Activated T-helper 1 cell treated with anti-CD3 and anti-CD28 coated beads, Interleukin-2, amount 50 U/mL, for 16 hours (primary cell): ENCODE results near the gene TAS2R20.

Source experiments
- DNase-seq, 2 donors: peaks; one replicate each; pipeline ENCODE4 v3.0.0-alpha.2; 2020; ENCODE audit warnings: low read depth in 1 of 2, low spot score in 1 of 2

The TAS2R20 gene

GRCh38 chr12:10960211-10960610, 37.9 kb downstream of the TAS2R20 start:
- DNase-seq = no peak

DNA sequence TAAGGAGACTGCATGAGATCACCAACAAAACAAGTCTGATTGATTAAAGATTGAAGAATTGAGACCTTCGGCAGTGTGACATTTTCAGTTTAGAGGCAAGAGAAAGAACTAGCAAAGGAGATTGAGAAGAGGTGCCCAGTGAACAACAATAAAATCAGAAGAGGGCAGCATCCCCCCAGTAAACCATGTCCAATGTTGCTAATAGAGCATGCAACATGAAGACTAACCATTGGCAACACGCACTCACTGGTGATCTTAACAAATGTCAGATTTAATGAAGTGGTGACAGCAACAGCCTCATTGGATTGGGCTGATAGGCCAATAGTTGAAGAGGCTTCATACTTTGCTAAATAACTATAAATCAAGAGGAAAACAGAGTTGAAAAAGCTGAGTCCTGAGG, 38.3 kb downstream of the TAS2R20 start:
- DNase-seq = no peak

- no peak for DNase-seq
Observed at GRCh38 chr12:10957741-10958140, 40.4 kb downstream of the TAS2R20 start.

DNA sequence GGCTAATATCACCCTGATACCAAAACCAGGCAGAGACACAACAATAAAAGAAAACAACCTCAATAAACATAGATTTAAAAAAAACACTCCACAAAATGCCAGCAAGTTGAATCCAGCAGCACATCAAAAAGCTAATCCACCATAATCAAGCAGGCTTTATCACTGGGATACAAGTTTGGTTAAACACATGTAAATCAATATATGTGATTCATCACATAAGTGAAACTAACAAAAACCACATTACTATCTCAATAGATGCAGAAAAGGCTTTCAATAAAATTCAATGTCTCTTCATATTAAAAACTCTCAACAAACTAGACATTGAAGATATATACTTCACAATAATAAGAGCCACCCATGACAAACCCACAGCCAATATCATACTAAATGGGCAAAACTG, 42.0 kb downstream of the TAS2R20 start:
- no peak for DNase-seq

- DNase-seq = no peak
Observed at GRCh38 chr12:10952645-10953044, 45.5 kb downstream of the TAS2R20 start.
